Hepatic stellate cell (primary cell): ENCODE measurements around the gene HMGXB3.

ENCODE experiments used
- DNase-seq: peaks from one replicate; pipeline ENCODE4 v3.0.0; 2011; ENCODE audit warnings: low spot score

Gene HMGXB3

DNA sequence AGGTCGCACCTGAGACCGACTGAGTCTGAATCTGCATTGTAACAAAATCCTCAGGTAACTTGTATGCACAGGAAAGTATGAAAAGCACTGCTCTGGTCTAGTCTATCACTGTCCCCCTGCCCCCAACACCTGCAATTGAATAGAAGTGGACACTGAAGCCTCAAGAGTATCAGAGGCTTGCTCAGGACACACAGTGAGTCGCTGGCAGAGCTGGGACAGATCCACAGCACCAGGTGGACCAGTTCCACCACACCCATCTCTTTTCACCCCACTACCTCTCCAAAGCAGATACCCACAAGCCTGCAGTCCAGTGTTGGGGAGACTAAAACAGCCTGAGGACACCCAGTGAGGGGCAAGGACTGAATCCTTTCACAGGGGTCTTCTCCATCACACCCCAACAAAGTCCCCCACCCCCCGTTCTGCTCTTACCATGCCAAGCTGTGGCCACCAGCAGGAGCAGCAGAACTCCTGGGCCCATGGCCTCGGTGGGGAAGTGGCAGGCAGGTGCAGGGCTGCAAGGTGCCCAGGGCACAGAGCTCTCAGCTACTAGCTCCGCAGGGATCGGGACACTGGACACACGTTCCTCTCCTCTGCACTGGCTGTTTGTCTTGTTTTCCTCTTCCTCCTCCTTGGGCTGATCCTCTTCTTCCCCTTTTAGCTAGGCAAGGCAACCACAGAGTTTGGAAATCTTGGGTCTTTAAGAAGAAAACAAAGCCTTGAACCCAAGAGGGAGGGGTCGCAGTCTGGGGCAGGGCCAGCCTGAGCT, 85.6 kb downstream of the HMGXB3 start, which contains the start of gene CSF1R:
TSS of gene CSF1R (minus strand) at position 605 of the 766 bp plus-strand sequence. CDS start at position 478, 127 bp downstream.
- DNase-seq, result no peak

DNA sequence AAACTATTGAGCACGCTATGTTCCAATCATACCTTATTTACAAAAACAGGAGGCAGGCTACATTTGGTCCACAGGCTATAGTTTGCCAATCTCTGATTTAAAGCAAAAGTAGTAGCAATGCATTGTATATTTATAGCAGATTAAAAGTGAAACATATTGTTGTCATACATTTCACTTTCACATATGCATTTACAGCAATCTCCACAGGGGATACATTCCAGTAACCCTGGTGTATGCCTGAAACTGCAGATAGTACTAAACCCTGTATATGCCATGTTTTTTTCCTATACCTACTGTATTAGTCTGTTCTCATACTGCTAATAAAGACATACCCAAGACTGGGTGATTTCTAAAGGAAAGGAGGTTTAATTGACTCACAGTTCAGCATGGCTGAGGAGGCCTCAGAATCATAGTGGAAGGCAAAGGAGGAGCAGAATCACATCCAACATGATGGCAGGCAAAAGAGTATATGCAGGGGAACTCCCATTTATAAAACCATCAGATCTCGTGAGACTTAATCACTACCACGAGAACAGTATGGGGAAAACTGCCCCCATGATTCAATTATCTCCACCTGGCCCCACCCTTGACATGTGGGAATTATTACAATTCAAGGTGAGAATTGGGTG, 91.7 kb downstream of the HMGXB3 start:
- DNase-seq, result no peak

DNA sequence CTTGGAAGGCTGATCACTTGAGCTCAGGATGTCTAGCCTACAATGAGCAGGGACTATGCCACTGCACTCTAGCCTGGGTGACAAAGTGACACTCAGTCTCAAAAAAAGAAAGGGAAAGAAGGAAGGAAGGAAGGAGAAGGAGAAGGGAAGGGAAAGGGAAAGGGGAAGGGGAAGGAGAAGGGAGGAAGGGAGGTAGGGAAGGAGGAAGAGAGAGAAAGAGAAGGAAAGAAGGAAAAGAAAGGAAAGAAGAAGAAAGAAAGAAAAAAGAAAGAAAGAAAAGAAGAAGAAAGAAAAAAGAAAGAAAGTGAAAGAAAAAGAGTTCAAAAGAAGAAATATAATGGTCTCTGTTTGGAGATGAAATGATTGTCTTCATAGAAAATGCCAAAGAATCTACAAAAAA, 96.6 kb downstream of the HMGXB3 start:
- DNase-seq, result no peak

DNA sequence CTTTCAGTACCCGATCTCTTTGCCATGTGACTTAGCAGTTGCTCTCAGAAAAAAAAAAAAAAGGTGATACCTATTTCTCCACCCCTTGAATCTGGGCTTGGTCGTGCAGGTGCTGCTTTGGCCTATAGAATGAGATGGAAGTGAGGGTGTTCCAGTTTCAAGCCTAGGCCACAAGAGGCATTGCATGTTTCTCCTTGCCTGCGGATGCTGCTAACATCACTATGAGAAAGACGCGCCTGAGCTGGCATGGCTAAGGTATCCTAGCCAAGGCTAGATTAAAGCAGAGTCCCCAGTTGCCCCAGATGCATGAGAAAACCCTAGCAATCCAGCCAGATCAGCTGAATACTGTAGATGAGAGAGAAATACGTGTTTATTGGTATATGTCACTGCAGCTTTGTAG, 100.5 kb downstream of the HMGXB3 start:
- no peak for DNase-seq
